ENCODE results near the gene KIF17.

DNA sequence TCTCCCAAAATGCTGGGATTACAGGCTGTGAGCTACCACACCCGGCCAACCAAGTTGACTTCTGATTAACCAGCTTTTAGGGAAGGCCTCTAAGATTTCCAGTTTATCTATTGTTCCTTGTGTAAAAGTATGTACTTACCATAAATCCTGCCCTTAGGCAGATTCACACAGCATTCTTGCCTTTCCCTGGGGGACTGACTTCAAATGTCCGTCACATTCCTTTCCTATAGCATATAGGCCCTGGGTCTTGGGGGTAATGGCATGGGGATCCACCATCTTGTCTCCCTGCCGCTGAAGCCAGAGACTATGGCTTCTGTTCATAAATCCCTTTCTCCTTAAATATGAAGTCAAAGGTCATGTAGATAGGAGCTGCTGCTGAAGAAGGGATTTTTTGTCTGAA is 85.4 kb downstream of the KIF17 start:
- TF ChIP-seq, protein P1, sequence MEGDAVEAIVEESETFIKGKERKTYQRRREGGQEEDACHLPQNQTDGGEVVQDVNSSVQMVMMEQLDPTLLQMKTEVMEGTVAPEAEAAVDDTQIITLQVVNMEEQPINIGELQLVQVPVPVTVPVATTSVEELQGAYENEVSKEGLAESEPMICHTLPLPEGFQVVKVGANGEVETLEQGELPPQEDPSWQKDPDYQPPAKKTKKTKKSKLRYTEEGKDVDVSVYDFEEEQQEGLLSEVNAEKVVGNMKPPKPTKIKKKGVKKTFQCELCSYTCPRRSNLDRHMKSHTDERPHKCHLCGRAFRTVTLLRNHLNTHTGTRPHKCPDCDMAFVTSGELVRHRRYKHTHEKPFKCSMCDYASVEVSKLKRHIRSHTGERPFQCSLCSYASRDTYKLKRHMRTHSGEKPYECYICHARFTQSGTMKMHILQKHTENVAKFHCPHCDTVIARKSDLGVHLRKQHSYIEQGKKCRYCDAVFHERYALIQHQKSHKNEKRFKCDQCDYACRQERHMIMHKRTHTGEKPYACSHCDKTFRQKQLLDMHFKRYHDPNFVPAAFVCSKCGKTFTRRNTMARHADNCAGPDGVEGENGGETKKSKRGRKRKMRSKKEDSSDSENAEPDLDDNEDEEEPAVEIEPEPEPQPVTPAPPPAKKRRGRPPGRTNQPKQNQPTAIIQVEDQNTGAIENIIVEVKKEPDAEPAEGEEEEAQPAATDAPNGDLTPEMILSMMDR (IDR thresholded peaks at IDR 0.05) = no peak
- no peak for TF ChIP-seq EP300 (IDR thresholded peaks at IDR 0.05; ENCODE audit: borderline replicate concordance in 1 of 2, low read depth in 1 of 2, low read length in 1 of 2)
- no peak for TF ChIP-seq TEAD4 (IDR thresholded peaks at IDR 0.05; ENCODE audit: borderline replicate concordance, insufficient read depth)
- TF ChIP-seq GATA2 (CRISPR knock-in tag; IDR thresholded peaks at IDR 0.05) = no peak
- TF ChIP-seq RAD21 (IDR thresholded peaks at IDR 0.05; ENCODE audit: low read length) = no peak
- TF ChIP-seq RFX5 (IDR thresholded peaks at IDR 0.05; ENCODE audit: low read length) = no peak
- TF ChIP-seq YY1 (IDR thresholded peaks at IDR 0.05; ENCODE audit: low read depth) = no peak

All from SK-N-SH (cell line).